HepG2 (cell line): Measurements from ENCODE around the gene GLTPD2. TPM values are rescaled to one million over a fixed set of nuclear protein-coding genes. Genes with fewer than 3 reads are reported as not detected.

Experiments used
- GABPB1 ChIP-seq: IDR thresholded peaks from 2 replicates; pipeline ENCODE4 v1.6.1; 2016; ENCODE audit warnings: mild to moderate bottlenecking, missing genetic modification reagents, moderate library complexity, missing compliant biosample characterization
- JUND ChIP-seq: sonication (generic); formaldehyde crosslinking; IDR thresholded peaks from 2 replicates; pipeline ENCODE4 v1.8.0; 2022; ENCODE audit warnings: mild to moderate bottlenecking, missing genetic modification reagents
- MAF1 ChIP-seq: sonication (generic); formaldehyde crosslinking; IDR thresholded peaks from 2 replicates; pipeline ENCODE4 v1.5.0; 2020; ENCODE audit warnings: missing genetic modification reagents, borderline replicate concordance
- PPARG ChIP-seq: conservative IDR thresholded peaks from 2 replicates; pipeline ENCODE4 v1.6.1; 2016; ENCODE audit warnings: missing biosample characterization, missing genetic modification reagents
- ZBTB42 ChIP-seq: sonication (generic); formaldehyde crosslinking; IDR thresholded peaks from 2 replicates; pipeline ENCODE4 v1.5.0; 2020; ENCODE audit warnings: mild to moderate bottlenecking, missing genetic modification reagents
- ZFP36L2 ChIP-seq: sonication (generic); formaldehyde crosslinking; IDR thresholded peaks from 2 replicates; pipeline ENCODE4 v1.4.0; 2020; ENCODE audit warnings: missing genetic modification reagents
- ZNF10 ChIP-seq: sonication (generic); formaldehyde crosslinking; IDR thresholded peaks from 2 replicates; pipeline ENCODE4 v1.4.0; 2020; ENCODE audit warnings: mild to moderate bottlenecking, low read depth, missing genetic modification reagents, borderline replicate concordance
- ZNF121 ChIP-seq: sonication (generic); formaldehyde crosslinking; IDR thresholded peaks from 2 replicates; pipeline ENCODE4 v1.5.0; 2020; ENCODE audit warnings: mild to moderate bottlenecking, missing genetic modification reagents
- ZNF136 ChIP-seq: sonication (generic); formaldehyde crosslinking; IDR thresholded peaks from 2 replicates; pipeline ENCODE4 v1.8.1; 2022; ENCODE audit warnings: low read depth, mild to moderate bottlenecking, moderate library complexity, missing genetic modification reagents
- ZNF446 ChIP-seq: sonication (generic); formaldehyde crosslinking; IDR thresholded peaks from 2 replicates; pipeline ENCODE4 v1.5.0; 2020; ENCODE audit warnings: mild to moderate bottlenecking, missing genetic modification reagents
- ZNF549 ChIP-seq: sonication (generic); formaldehyde crosslinking; IDR thresholded peaks from 2 replicates; pipeline ENCODE4 v1.5.0; 2020; ENCODE audit warnings: missing genetic modification reagents
- ZNF616 ChIP-seq: sonication (generic); formaldehyde crosslinking; IDR thresholded peaks from 2 replicates; pipeline ENCODE4 v1.5.0; 2020; ENCODE audit warnings: low read depth, mild to moderate bottlenecking, missing genetic modification reagents
- polyA plus RNA-seq, 8 experiments: library from polyadenylated mRNA; depleted of rRNA in 3 of 8; stranded (reverse) in 7 of 8; unstranded in 1 of 8; fragments of >200 nt; fragmentation: Illumina TruSeq in 4 of 8; extraction: Trizol in 4 of 8; gene quantifications; 2 replicates each; pipeline versions ENCODE4 v1.2.1 to v1.2.3, GENCODE V29; 2011 to 2016; ENCODE audit warnings: low read depth in 4 of 8, missing spikeins in 1 of 8, mixed read lengths in 1 of 8; ENCODE audit not compliant: insufficient read depth in 1 of 8
- total RNA-seq, 5 experiments: library from RNA; depleted of rRNA; stranded (reverse); fragments of >200 nt; fragmentation: Illumina TruSeq; extraction: Trizol; gene quantifications; 2 replicates each; pipeline ENCODE4 v1.2.3, GENCODE V29; 2016; ENCODE audit warnings: low read depth in 1 of 5
- TF ChIP-seq, protein P1 (sequence below): sonication (generic); formaldehyde crosslinking; IDR thresholded peaks from 2 replicates; pipeline ENCODE4 v1.4.0; 2020; ENCODE audit warnings: missing genetic modification reagents
- TF ChIP-seq, protein P2 (sequence below): sonication (generic); formaldehyde crosslinking; IDR thresholded peaks from 2 replicates; pipeline ENCODE4 v1.5.1; 2020; ENCODE audit warnings: missing genetic modification reagents, mild to moderate bottlenecking, borderline replicate concordance
- TF ChIP-seq, protein P3 (sequence below): sonication (generic); formaldehyde crosslinking; IDR thresholded peaks from 2 replicates; pipeline ENCODE4 v1.5.1; 2020; ENCODE audit warnings: mild to moderate bottlenecking, missing genetic modification reagents, borderline replicate concordance
- TF ChIP-seq, protein P4 (sequence below): sonication (generic); formaldehyde crosslinking; IDR thresholded peaks from 2 replicates; pipeline ENCODE4 v1.4.0; 2020; ENCODE audit warnings: missing genetic modification reagents, low read depth, mild to moderate bottlenecking, borderline replicate concordance
- TF ChIP-seq, protein P5 (sequence below): sonication (generic); formaldehyde crosslinking; IDR thresholded peaks from 2 replicates; pipeline ENCODE4 v1.4.0; 2020; ENCODE audit warnings: mild to moderate bottlenecking, missing genetic modification reagents

GLTPD2 gene
- total and polyA plus RNA-seq, 2 of the 13 experiments (the other 11 are each of a cell fraction or from before 2014, with no cell fraction given), result 7.5 to 12.9 TPM

DNA sequence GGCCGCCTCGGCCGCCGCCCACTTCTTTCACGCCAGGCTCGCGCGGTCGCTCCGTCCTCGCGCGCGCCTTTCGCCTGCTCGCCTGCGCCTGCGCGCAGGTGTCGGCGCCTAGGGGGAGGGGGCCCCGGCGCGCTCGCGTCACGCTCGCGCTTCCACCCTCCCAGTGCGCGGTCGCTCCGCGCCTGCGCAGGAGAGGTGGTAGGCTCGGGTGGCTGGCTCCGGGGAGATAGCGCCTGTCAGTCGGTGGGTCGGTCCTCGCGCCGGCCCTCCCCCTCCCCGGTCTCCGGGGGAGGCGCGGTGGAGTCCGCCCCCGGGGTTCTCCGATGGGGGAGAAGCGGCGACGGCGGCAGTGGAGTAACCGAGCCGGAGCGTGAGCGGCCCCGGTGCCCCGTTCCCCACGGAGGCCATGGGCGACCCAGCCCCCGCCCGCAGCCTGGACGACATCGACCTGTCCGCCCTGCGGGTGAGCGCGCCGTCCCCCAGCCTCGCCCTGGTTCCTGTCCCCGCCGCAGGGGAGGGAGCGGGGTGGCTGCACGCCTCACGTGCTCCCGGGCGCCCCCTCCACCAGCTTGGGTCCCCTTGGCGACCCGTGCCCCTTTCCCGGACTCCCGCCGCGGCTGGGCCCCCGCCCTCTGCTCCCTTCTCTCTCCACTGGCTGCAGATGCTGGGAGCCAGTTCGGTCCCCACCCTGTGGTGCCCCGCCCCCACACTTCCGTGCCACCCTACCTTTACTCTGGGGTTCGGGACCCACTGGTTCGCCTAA lies 44.6 kb downstream of the GLTPD2 start, which contains the start of gene MINK1 (continued):
- TF ChIP-seq, protein P1, sequence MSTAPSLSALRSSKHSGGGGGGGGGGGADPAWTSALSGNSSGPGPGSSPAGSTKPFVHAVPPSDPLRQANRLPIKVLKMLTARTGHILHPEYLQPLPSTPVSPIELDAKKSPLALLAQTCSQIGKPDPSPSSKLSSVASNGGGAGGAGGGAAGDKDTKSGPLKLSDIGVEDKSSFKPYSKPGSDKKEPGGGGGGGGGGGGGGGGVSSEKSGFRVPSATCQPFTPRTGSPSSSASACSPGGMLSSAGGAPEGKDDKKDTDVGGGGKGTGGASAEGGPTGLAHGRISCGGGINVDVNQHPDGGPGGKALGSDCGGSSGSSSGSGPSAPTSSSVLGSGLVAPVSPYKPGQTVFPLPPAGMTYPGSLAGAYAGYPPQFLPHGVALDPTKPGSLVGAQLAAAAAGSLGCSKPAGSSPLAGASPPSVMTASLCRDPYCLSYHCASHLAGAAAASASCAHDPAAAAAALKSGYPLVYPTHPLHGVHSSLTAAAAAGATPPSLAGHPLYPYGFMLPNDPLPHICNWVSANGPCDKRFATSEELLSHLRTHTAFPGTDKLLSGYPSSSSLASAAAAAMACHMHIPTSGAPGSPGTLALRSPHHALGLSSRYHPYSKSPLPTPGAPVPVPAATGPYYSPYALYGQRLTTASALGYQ (CRISPR knock-in tag), result no peak
- TF ChIP-seq JUND (CRISPR knock-in tag) (no peak), ZNF446 (CRISPR knock-in tag) (no peak), MAF1 (CRISPR knock-in tag) (no peak), ZNF616 (CRISPR knock-in tag) (no peak), ZNF10 (no peak), PPARG (CRISPR knock-in tag) (no peak), ZNF549 (CRISPR knock-in tag) (no peak), ZBTB42 (CRISPR knock-in tag) (no peak), ZNF121 (CRISPR knock-in tag) (no peak), ZNF136 (CRISPR knock-in tag) (no peak), ZFP36L2 (no peak), GABPB1 (CRISPR knock-in tag) (peak; percentile 70; the same call in 1 of the 2 replicates)
- TF ChIP-seq, protein P2, sequence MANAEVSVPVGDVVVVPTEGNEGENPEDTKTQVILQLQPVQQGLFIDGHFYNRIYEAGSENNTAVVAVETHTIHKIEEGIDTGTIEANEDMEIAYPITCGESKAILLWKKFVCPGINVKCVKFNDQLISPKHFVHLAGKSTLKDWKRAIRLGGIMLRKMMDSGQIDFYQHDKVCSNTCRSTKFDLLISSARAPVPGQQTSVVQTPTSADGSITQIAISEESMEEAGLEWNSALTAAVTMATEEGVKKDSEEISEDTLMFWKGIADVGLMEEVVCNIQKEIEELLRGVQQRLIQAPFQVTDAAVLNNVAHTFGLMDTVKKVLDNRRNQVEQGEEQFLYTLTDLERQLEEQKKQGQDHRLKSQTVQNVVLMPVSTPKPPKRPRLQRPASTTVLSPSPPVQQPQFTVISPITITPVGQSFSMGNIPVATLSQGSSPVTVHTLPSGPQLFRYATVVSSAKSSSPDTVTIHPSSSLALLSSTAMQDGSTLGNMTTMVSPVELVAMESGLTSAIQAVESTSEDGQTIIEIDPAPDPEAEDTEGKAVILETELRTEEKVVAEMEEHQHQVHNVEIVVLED, result peak; percentile 72; the same call in 1 of the 2 replicates
- TF ChIP-seq, protein P3, sequence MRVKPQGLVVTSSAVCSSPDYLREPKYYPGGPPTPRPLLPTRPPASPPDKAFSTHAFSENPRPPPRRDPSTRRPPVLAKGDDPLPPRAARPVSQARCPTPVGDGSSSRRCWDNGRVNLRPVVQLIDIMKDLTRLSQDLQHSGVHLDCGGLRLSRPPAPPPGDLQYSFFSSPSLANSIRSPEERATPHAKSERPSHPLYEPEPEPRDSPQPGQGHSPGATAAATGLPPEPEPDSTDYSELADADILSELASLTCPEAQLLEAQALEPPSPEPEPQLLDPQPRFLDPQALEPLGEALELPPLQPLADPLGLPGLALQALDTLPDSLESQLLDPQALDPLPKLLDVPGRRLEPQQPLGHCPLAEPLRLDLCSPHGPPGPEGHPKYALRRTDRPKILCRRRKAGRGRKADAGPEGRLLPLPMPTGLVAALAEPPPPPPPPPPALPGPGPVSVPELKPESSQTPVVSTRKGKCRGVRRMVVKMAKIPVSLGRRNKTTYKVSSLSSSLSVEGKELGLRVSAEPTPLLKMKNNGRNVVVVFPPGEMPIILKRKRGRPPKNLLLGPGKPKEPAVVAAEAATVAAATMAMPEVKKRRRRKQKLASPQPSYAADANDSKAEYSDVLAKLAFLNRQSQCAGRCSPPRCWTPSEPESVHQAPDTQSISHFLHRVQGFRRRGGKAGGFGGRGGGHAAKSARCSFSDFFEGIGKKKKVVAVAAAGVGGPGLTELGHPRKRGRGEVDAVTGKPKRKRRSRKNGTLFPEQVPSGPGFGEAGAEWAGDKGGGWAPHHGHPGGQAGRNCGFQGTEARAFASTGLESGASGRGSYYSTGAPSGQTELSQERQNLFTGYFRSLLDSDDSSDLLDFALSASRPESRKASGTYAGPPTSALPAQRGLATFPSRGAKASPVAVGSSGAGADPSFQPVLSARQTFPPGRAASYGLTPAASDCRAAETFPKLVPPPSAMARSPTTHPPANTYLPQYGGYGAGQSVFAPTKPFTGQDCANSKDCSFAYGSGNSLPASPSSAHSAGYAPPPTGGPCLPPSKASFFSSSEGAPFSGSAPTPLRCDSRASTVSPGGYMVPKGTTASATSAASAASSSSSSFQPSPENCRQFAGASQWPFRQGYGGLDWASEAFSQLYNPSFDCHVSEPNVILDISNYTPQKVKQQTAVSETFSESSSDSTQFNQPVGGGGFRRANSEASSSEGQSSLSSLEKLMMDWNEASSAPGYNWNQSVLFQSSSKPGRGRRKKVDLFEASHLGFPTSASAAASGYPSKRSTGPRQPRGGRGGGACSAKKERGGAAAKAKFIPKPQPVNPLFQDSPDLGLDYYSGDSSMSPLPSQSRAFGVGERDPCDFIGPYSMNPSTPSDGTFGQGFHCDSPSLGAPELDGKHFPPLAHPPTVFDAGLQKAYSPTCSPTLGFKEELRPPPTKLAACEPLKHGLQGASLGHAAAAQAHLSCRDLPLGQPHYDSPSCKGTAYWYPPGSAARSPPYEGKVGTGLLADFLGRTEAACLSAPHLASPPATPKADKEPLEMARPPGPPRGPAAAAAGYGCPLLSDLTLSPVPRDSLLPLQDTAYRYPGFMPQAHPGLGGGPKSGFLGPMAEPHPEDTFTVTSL, result no peak
- TF ChIP-seq, protein P4, sequence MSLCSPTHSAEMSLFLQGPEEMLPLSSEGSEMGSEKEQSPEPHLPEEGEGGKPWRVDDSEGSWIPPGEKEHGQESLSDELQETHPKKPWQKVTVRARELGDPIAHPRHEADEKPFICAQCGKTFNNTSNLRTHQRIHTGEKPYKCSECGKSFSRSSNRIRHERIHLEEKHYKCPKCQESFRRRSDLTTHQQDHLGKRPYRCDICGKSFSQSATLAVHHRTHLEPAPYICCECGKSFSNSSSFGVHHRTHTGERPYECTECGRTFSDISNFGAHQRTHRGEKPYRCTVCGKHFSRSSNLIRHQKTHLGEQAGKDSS, result no peak
- TF ChIP-seq, protein P5, sequence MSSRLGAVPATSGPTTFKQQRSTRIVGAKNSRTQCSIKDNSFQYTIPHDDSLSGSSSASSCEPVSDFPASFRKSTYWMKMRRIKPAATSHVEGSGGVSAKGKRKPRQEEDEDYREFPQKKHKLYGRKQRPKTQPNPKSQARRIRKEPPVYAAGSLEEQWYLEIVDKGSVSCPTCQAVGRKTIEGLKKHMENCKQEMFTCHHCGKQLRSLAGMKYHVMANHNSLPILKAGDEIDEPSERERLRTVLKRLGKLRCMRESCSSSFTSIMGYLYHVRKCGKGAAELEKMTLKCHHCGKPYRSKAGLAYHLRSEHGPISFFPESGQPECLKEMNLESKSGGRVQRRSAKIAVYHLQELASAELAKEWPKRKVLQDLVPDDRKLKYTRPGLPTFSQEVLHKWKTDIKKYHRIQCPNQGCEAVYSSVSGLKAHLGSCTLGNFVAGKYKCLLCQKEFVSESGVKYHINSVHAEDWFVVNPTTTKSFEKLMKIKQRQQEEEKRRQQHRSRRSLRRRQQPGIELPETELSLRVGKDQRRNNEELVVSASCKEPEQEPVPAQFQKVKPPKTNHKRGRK (CRISPR knock-in tag), result no peak
